HG03457 (cell line): ENCODE data around the gene WDR7.

Source experiments
- ATAC-seq: cut with Tn5 transposase; IDR thresholded peaks from one replicate; pipeline ENCODE4 v1.9.1; 2021; ENCODE audit warnings: moderate number of reproducible peaks; ENCODE audit not compliant: unreplicated experiment

Gene WDR7

GRCh38 chr18:56650944-56651770, at the start of gene WDR7:
Gene WDR7, plus strand, starts transcription at chr18:56651359. Its CDS starts 21,157 bp downstream, at chr18:56672516.
- peak; percentile 94 for ATAC-seq

GRCh38 chr18:56606618-56607017, 44.5 kb upstream of the WDR7 start:
- ATAC-seq: no peak

- ATAC-seq: no peak
These were observed 35.2 kb upstream of the WDR7 start for GRCh38 chr18:56615738-56616520.

GRCh38 chr18:56627991-56628390, 23.2 kb upstream of the WDR7 start:
- ATAC-seq: no peak

GRCh38 chr18:56632070-56633022, 18.8 kb upstream of the WDR7 start:
- ATAC-seq: no peak

- ATAC-seq: no peak
These were observed 16.2 kb upstream of the WDR7 start for GRCh38 chr18:56635007-56635406.

GRCh38 chr18:56637176-56637575, 14.0 kb upstream of the WDR7 start:
- no peak for ATAC-seq

- peak; percentile 5 for ATAC-seq
These were observed 13.4 kb upstream of the WDR7 start for GRCh38 chr18:56637711-56638231.

- peak; percentile 87 for ATAC-seq
These were observed 12.7 kb upstream of the WDR7 start, which contains the start of gene TXNL1 for GRCh38 chr18:56638232-56639103. Gene TXNL1, minus strand, starts transcription at chr18:56638592. Its CDS starts 152 bp downstream, at chr18:56638440.

- ATAC-seq: peak; percentile 13
These were observed 12.1 kb upstream of the WDR7 start for GRCh38 chr18:56639104-56639381.

GRCh38 chr18:56639571-56639970, 11.6 kb upstream of the WDR7 start:
- ATAC-seq: no peak

- ATAC-seq: no peak
These were observed 9.3 kb upstream of the WDR7 start for GRCh38 chr18:56641714-56642337.

- no peak for ATAC-seq
These were observed 7.8 kb upstream of the WDR7 start for GRCh38 chr18:56643381-56643780.

- ATAC-seq: no peak
These were observed 5.6 kb upstream of the WDR7 start for GRCh38 chr18:56645415-56646016.

GRCh38 chr18:56647071-56647470, 4.1 kb upstream of the WDR7 start:
- ATAC-seq: no peak

- no peak for ATAC-seq
These were observed 2.9 kb upstream of the WDR7 start for GRCh38 chr18:56647951-56648893.

- no peak for ATAC-seq
These were observed 1.2 kb upstream of the WDR7 start for GRCh38 chr18:56649996-56650395.

- no peak for ATAC-seq
These were observed 573 bp downstream of the WDR7 start for GRCh38 chr18:56651771-56652092.
